HEK293T (cell line): Measurements from ENCODE around the gene DIPK1A.

Experiments
- ARNT ChIP-seq: fragments of 450-650 bp; IDR thresholded peaks from 2 replicates; pipeline ENCODE4 v1.6.1; 2017; ENCODE audit warnings: mild to moderate bottlenecking
- ELF4 ChIP-seq: fragments of 450-650 bp; IDR thresholded peaks from 2 replicates; pipeline ENCODE4 v1.6.1; 2017; ENCODE audit warnings: antibody characterized with exemption
- FOXA1 ChIP-seq: fragments of 450-650 bp; IDR thresholded peaks from 2 replicates; pipeline ENCODE4 v1.6.1; 2016; ENCODE audit warnings: mild to moderate bottlenecking
- FOXK2 ChIP-seq: fragments of 450-650 bp; IDR thresholded peaks from 2 replicates; pipeline ENCODE4 v1.6.1; 2016; ENCODE audit warnings: mild to moderate bottlenecking
- SUZ12 ChIP-seq: fragments of 450-650 bp; IDR thresholded peaks from 2 replicates; pipeline ENCODE4 v1.6.1; 2016; ENCODE audit warnings: mild to moderate bottlenecking
- TARDBP ChIP-seq: fragments of 450-650 bp; IDR thresholded peaks from 2 replicates; pipeline ENCODE4 v1.6.1; 2016
- TF ChIP-seq, protein P1 (sequence below): fragments of 450-650 bp; IDR thresholded peaks from 2 replicates; pipeline ENCODE4 v1.6.1; 2016

DNA sequence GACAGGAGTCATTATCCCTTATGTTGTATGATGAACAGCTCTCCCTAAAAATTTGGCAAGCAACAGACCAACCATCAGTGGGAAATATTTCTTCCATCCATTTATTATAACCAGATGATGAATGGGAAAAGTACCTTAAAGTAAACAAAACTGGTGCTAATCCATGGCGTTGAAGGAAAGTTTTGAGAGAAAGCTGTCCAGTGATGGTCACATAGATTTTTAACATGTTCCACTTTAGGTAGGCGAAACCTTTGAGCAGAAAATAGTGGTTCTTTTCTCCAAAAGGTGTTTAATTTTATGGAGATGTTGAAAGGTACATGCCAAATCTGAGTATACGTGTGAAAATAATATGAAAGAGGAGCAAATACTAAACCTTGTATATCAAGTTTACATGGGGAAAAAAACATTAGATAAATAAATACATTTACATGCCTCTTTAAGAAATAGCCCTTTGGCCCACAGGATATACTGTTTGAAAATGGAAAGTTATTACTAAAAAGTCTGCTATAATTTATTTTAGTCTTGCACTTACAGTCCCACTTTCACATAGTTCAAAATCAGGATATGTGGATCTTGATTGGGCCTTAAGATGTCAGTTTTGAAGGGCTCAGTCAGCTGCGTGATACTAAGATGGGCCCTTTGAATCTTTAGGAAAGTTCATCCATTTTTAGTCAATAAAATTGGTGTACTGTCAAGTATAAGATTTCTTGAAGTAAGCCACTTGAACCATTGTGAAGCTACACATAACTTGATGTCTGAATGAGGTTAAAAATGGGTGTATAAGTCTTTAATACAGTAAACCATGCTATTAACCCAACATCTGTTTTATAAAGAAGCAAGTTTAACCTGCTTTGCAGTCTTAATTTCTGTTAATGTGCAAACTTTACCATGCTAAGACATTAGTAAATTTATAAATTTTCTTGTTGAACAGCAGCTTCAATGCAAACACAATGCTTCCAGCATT is 118.9 kb downstream of the DIPK1A start:
- TF ChIP-seq ARNT (no peak), TARDBP (no peak), SUZ12 (no peak), FOXA1 (no peak), FOXK2 (no peak), ELF4 (no peak)
- TF ChIP-seq, protein P1, sequence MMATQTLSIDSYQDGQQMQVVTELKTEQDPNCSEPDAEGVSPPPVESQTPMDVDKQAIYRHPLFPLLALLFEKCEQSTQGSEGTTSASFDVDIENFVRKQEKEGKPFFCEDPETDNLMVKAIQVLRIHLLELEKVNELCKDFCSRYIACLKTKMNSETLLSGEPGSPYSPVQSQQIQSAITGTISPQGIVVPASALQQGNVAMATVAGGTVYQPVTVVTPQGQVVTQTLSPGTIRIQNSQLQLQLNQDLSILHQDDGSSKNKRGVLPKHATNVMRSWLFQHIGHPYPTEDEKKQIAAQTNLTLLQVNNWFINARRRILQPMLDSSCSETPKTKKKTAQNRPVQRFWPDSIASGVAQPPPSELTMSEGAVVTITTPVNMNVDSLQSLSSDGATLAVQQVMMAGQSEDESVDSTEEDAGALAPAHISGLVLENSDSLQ = no peak
